HepG2 (cell line): ENCODE data around the gene PNPLA8. TPM values are rescaled to one million over a fixed set of nuclear protein-coding genes. Genes with fewer than 3 reads are reported as not detected.
A peak's percentile ranks its signal among the peaks of the same experiment; 100 is the strongest.

Experiments
- CREB1 ChIP-seq, 2 experiments: fragments of 450-650 bp in 1 of 2; IDR thresholded peaks; 2 replicates each; pipeline ENCODE4 v1.6.1; 2016 to 2017; ENCODE audit warnings: control low read depth in 1 of 2, mild to moderate bottlenecking in 1 of 2, missing compliant biosample characterization in 1 of 2, missing genetic modification characterization in 1 of 2
- DRAP1 ChIP-seq: IDR thresholded peaks from 2 replicates; pipeline ENCODE4 v1.6.1; 2016; ENCODE audit warnings: missing genetic modification reagents, missing compliant biosample characterization
- EED ChIP-seq: sonication (generic); formaldehyde crosslinking; IDR thresholded peaks from 2 replicates; pipeline ENCODE4 v1.5.0; 2020; ENCODE audit warnings: mild to moderate bottlenecking, missing genetic modification reagents
- GATAD1 ChIP-seq: IDR thresholded peaks from 2 replicates; pipeline ENCODE4 v1.6.1; 2016; ENCODE audit warnings: missing genetic modification reagents, missing compliant biosample characterization
- GLI4 ChIP-seq: sonication (generic); formaldehyde crosslinking; IDR thresholded peaks from 2 replicates; pipeline ENCODE4 v1.5.1; 2020; ENCODE audit warnings: missing genetic modification reagents, mild to moderate bottlenecking, moderate library complexity, borderline replicate concordance
- HINFP ChIP-seq: sonication (generic); formaldehyde crosslinking; IDR thresholded peaks from 2 replicates; pipeline ENCODE4 v1.4.0; 2020; ENCODE audit warnings: low read depth, mild to moderate bottlenecking, missing genetic modification reagents
- KLF11 ChIP-seq: IDR thresholded peaks from 2 replicates; pipeline ENCODE4 v1.6.1; 2016; ENCODE audit warnings: missing compliant biosample characterization
- MIXL1 ChIP-seq: IDR thresholded peaks from 2 replicates; pipeline ENCODE4 v1.6.1; 2016
- MXD4 ChIP-seq: IDR thresholded peaks from 2 replicates; pipeline ENCODE4 v1.6.1; 2016; ENCODE audit warnings: mild to moderate bottlenecking, missing biosample characterization, missing genetic modification reagents
- PLRG1 ChIP-seq: fragments of 450-650 bp; conservative IDR thresholded peaks from 2 replicates; pipeline ENCODE4 v1.6.1; 2016
- RNF2 ChIP-seq: fragments of 450-650 bp; conservative IDR thresholded peaks from 2 replicates; pipeline ENCODE4 v1.6.1; 2016; ENCODE audit warnings: low read depth
- SOX6 ChIP-seq, 2 experiments: fragments of 450-650 bp in 1 of 2; sonication (generic) in 1 of 2; formaldehyde crosslinking in 1 of 2; IDR thresholded peaks; 2 replicates each; pipeline versions ENCODE4 v1.4.0 to v1.6.1; 2017 to 2020; ENCODE audit warnings: antibody characterized with exemption in 1 of 2, mild to moderate bottlenecking in 1 of 2, missing genetic modification reagents in 1 of 2
- SUZ12 ChIP-seq: fragments of 150-350 bp; IDR thresholded peaks from 2 replicates; pipeline ENCODE4 v1.6.1; 2014; ENCODE audit warnings: low read depth, low read length
- ZBTB7B ChIP-seq: sonication (generic); formaldehyde crosslinking; IDR thresholded peaks from 2 replicates; pipeline ENCODE4 v1.4.0; 2020; ENCODE audit warnings: missing genetic modification reagents
- ZFAT ChIP-seq: sonication (generic); formaldehyde crosslinking; conservative IDR thresholded peaks from 2 replicates; pipeline ENCODE4 v1.8.1; 2023; ENCODE audit warnings: missing genetic modification reagents, inconsistent platforms
- ZNF121 ChIP-seq: sonication (generic); formaldehyde crosslinking; IDR thresholded peaks from 2 replicates; pipeline ENCODE4 v1.5.0; 2020; ENCODE audit warnings: mild to moderate bottlenecking, missing genetic modification reagents
- ZNF20 ChIP-seq: sonication (generic); formaldehyde crosslinking; IDR thresholded peaks from 2 replicates; pipeline ENCODE4 v1.4.0; 2020; ENCODE audit warnings: mild to moderate bottlenecking, moderate library complexity, missing genetic modification reagents
- ZNF207 ChIP-seq: fragments of 450-650 bp; IDR thresholded peaks from 2 replicates; pipeline ENCODE4 v1.6.1; 2016; ENCODE audit warnings: antibody characterized with exemption, borderline replicate concordance
- ZNF441 ChIP-seq: sonication (generic); formaldehyde crosslinking; IDR thresholded peaks from 2 replicates; pipeline ENCODE4 v1.7.0; 2021; ENCODE audit warnings: missing genetic modification reagents, borderline replicate concordance
- ZNF850 ChIP-seq: sonication (generic); formaldehyde crosslinking; conservative IDR thresholded peaks from 2 replicates; pipeline ENCODE4 v1.9.0; 2021; ENCODE audit warnings: mild to moderate bottlenecking, missing genetic modification reagents
- polyA plus RNA-seq, 8 experiments: library from polyadenylated mRNA; depleted of rRNA in 3 of 8; stranded (reverse) in 7 of 8; unstranded in 1 of 8; fragments of >200 nt; fragmentation: Illumina TruSeq in 4 of 8; extraction: Trizol in 4 of 8; gene quantifications; 2 replicates each; pipeline versions ENCODE4 v1.2.1 to v1.2.3, GENCODE V29; 2011 to 2016; ENCODE audit warnings: low read depth in 4 of 8, missing spikeins in 1 of 8, mixed read lengths in 1 of 8; ENCODE audit not compliant: insufficient read depth in 1 of 8
- total RNA-seq, 5 experiments: library from RNA; depleted of rRNA; stranded (reverse); fragments of >200 nt; fragmentation: Illumina TruSeq; extraction: Trizol; gene quantifications; 2 replicates each; pipeline ENCODE4 v1.2.3, GENCODE V29; 2016; ENCODE audit warnings: low read depth in 1 of 5
- TF ChIP-seq, protein P1 (sequence below): sonication (generic); formaldehyde crosslinking; conservative IDR thresholded peaks from 2 replicates; pipeline ENCODE4 v1.8.0; 2022; ENCODE audit warnings: low read depth, missing genetic modification reagents
- TF ChIP-seq, protein P2 (sequence below): sonication (generic); formaldehyde crosslinking; IDR thresholded peaks from 2 replicates; pipeline ENCODE4 v1.5.0; 2020; ENCODE audit warnings: mild to moderate bottlenecking, missing genetic modification reagents, moderate library complexity

The PNPLA8 gene
- total and polyA plus RNA-seq, 2 of the 13 experiments (the other 11 are each of a cell fraction or from before 2014, with no cell fraction given) = 6.3 to 11.4 TPM

DNA sequence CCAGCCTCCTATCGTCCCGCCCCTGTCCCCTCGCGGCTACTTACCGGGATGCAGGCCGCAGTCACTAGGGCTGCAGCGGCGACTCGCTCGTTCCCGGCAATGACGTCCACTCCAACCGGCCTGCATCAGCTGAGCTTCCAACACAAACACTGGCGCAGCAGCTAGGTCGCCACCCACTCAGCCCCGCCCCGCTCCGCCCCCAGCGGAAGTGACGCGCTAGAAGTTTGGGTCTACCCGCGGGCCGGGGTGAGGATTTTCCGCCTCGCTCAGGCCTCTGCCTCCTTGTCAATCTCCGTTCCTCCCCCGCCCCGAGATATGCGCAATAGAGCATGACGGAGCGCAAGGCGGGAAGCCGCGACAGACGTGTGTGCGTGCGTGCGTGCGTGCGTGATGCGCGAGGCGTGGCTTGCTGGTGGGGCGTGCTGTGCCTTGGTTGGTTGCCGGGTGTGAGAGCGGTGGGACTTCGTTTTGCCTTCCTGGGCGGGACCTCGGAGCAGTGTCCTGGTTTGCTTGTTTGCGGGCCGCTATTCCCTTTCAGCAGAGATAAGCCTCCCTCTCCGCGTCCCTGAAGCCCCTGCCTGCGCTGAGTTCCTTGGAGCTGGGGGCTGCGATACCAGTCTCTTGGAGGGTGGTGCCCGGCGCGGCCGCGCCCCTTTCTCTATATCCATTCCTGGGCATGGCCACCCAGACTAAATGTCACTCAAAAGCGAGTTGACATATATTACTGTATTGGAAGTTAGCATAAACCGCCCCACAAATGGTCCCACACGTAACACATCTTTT, at the start of gene PNPLA8 (continued):
- TF ChIP-seq, protein P1, sequence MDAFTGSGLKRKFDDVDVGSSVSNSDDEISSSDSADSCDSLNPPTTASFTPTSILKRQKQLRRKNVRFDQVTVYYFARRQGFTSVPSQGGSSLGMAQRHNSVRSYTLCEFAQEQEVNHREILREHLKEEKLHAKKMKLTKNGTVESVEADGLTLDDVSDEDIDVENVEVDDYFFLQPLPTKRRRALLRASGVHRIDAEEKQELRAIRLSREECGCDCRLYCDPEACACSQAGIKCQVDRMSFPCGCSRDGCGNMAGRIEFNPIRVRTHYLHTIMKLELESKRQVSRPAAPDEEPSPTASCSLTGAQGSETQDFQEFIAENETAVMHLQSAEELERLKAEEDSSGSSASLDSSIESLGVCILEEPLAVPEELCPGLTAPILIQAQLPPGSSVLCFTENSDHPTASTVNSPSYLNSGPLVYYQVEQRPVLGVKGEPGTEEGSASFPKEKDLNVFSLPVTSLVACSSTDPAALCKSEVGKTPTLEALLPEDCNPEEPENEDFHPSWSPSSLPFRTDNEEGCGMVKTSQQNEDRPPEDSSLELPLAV = no peak
- TF ChIP-seq GLI4 (CRISPR knock-in tag) (no peak; the same call in 1 of the 2 replicates), ZNF850 (CRISPR knock-in tag) (no peak), MIXL1 (CRISPR knock-in tag) (peak; percentile 46; the same call in 1 of the 2 replicates), GATAD1 (peak; percentile 84), ZNF121 (CRISPR knock-in tag) (no peak), MXD4 (CRISPR knock-in tag) (peak; percentile 78), ZNF441 (CRISPR knock-in tag) (no peak), DRAP1 (peak; percentile 70), ZNF207 (no peak), ZNF20 (CRISPR knock-in tag) (no peak), ZFAT (CRISPR knock-in tag) (no peak), ZBTB7B (0 out of 2 replicates have a peak, but pooled peaks have one; percentile 15), SUZ12 (no peak), PLRG1 (no peak), HINFP (CRISPR knock-in tag) (no peak), CREB1 (IDR thresholded peaks at IDR 0.05) (peak; percentile 95), CREB1 (CRISPR knock-in tag; IDR thresholded peaks at IDR 0.05) (peak; percentile 98), SOX6 (IDR thresholded peaks at IDR 0.05) (no peak), SOX6 (CRISPR knock-in tag; IDR thresholded peaks at IDR 0.05) (peak; percentile 69), RNF2 (peak; percentile 78), KLF11 (CRISPR knock-in tag) (peak; percentile 81; the same call in 1 of the 2 replicates), EED (CRISPR knock-in tag) (no peak)
- TF ChIP-seq, protein P2, sequence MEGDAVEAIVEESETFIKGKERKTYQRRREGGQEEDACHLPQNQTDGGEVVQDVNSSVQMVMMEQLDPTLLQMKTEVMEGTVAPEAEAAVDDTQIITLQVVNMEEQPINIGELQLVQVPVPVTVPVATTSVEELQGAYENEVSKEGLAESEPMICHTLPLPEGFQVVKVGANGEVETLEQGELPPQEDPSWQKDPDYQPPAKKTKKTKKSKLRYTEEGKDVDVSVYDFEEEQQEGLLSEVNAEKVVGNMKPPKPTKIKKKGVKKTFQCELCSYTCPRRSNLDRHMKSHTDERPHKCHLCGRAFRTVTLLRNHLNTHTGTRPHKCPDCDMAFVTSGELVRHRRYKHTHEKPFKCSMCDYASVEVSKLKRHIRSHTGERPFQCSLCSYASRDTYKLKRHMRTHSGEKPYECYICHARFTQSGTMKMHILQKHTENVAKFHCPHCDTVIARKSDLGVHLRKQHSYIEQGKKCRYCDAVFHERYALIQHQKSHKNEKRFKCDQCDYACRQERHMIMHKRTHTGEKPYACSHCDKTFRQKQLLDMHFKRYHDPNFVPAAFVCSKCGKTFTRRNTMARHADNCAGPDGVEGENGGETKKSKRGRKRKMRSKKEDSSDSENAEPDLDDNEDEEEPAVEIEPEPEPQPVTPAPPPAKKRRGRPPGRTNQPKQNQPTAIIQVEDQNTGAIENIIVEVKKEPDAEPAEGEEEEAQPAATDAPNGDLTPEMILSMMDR = no peak
